Fibroblast of upper back skin (primary cell): Measurements from ENCODE around the gene CCDC57.

Experiments used
- DNase-seq: peaks from one replicate; pipeline ENCODE4 v3.0.0-alpha.2; 2013

Gene CCDC57

GRCh38 chr17:82118168-82118814 lies 94.4 kb downstream of the CCDC57 start:
- DNase-seq: no peak

- no peak for DNase-seq
Measured at GRCh38 chr17:82117139-82118090, 95.2 kb downstream of the CCDC57 start.

- DNase-seq: no peak
Measured at GRCh38 chr17:82116246-82116645, 96.4 kb downstream of the CCDC57 start.

- DNase-seq: no peak
Measured at GRCh38 chr17:82114872-82115271, 97.8 kb downstream of the CCDC57 start.

GRCh38 chr17:82114447-82114846 lies 98.2 kb downstream of the CCDC57 start:
- no peak for DNase-seq

- no peak for DNase-seq
Measured at GRCh38 chr17:82113941-82114340, 98.7 kb downstream of the CCDC57 start.

GRCh38 chr17:82113422-82113821 lies 99.2 kb downstream of the CCDC57 start:
- no peak for DNase-seq

GRCh38 chr17:82112914-82113311 lies 99.7 kb downstream of the CCDC57 start:
- DNase-seq: no peak

GRCh38 chr17:82112181-82112913 lies 100.3 kb downstream of the CCDC57 start:
- no peak for DNase-seq

- DNase-seq: no peak
Measured at GRCh38 chr17:82110298-82110697, 102.3 kb downstream of the CCDC57 start.

GRCh38 chr17:82108961-82109475 lies 103.6 kb downstream of the CCDC57 start:
- no peak for DNase-seq

GRCh38 chr17:82108496-82108945 lies 104.1 kb downstream of the CCDC57 start:
- no peak for DNase-seq

GRCh38 chr17:82108038-82108437 lies 104.6 kb downstream of the CCDC57 start:
- no peak for DNase-seq

- DNase-seq: no peak
Measured at GRCh38 chr17:82107341-82107860, 105.2 kb downstream of the CCDC57 start.

- no peak for DNase-seq
Measured at GRCh38 chr17:82106688-82107305, 105.8 kb downstream of the CCDC57 start.

- no peak for DNase-seq
Measured at GRCh38 chr17:82105882-82106687, 106.6 kb downstream of the CCDC57 start.

GRCh38 chr17:82105417-82105881 lies 107.2 kb downstream of the CCDC57 start:
- no peak for DNase-seq

- DNase-seq: no peak
Measured at GRCh38 chr17:82104797-82105416, 107.7 kb downstream of the CCDC57 start.

GRCh38 chr17:82103553-82104451 lies 108.8 kb downstream of the CCDC57 start:
- peak; percentile 28 for DNase-seq
